HG03432 (cell line): Measurements from ENCODE around the gene ZDHHC14.
"Not testable (repeated sequence)": the region's sequence is repeated elsewhere in the genome, so short reads cannot be mapped to it uniquely, and the experiment has no call there.

ENCODE experiments used
- ATAC-seq: cut with Tn5 transposase; IDR thresholded peaks from one replicate; pipeline ENCODE4 v1.9.1; 2021; ENCODE audit warnings: mild to moderate bottlenecking, moderate library complexity; ENCODE audit not compliant: unreplicated experiment

Gene ZDHHC14

GRCh38 chr6:157672726-157673412 lies 291.9 kb downstream of the ZDHHC14 start:
- ATAC-seq, result no peak

- ATAC-seq, result no peak
Observed at GRCh38 chr6:157673596-157673995, 292.6 kb downstream of the ZDHHC14 start.

GRCh38 chr6:157674061-157674460 lies 293.1 kb downstream of the ZDHHC14 start:
- ATAC-seq, result no peak

GRCh38 chr6:157675831-157676230 lies 294.8 kb downstream of the ZDHHC14 start:
- ATAC-seq, result no peak

GRCh38 chr6:157676241-157676640 lies 295.3 kb downstream of the ZDHHC14 start:
- no peak for ATAC-seq

GRCh38 chr6:157677235-157677634 lies 296.2 kb downstream of the ZDHHC14 start:
- no peak for ATAC-seq

- ATAC-seq, result no peak
Observed at GRCh38 chr6:157679605-157680580, 298.9 kb downstream of the ZDHHC14 start.

- no peak for ATAC-seq
Observed at GRCh38 chr6:157681041-157681650, 300.2 kb downstream of the ZDHHC14 start.

GRCh38 chr6:157682856-157683481 lies 302.0 kb downstream of the ZDHHC14 start:
- ATAC-seq, result no peak

- ATAC-seq, result no peak
Observed at GRCh38 chr6:157683707-157684106, 302.7 kb downstream of the ZDHHC14 start.

GRCh38 chr6:157684620-157685299 lies 303.8 kb downstream of the ZDHHC14 start:
- ATAC-seq, result no peak

GRCh38 chr6:157685596-157686280 lies 304.7 kb downstream of the ZDHHC14 start:
- no peak for ATAC-seq

GRCh38 chr6:157688275-157688959 lies 307.4 kb downstream of the ZDHHC14 start:
- no peak for ATAC-seq

GRCh38 chr6:157688960-157689599 lies 308.1 kb downstream of the ZDHHC14 start:
- no peak for ATAC-seq

GRCh38 chr6:157689875-157690274 lies 308.9 kb downstream of the ZDHHC14 start:
- no peak for ATAC-seq

- no peak for ATAC-seq
Observed at GRCh38 chr6:157690441-157691210, 309.6 kb downstream of the ZDHHC14 start.

GRCh38 chr6:157691621-157692020 lies 310.6 kb downstream of the ZDHHC14 start:
- not testable (repeated sequence) for ATAC-seq

GRCh38 chr6:157693867-157694266 lies 312.9 kb downstream of the ZDHHC14 start:
- no peak for ATAC-seq
